Medulla oblongata (tissue), 1 donor: ENCODE measurements around the gene KCNT1.

Source experiments
- DNase-seq: peaks from one replicate; pipeline ENCODE4 v3.0.0-alpha.2; 2015; ENCODE audit errors: extremely low spot score

The KCNT1 gene

GRCh38 chr9:135726138-135726853 lies 24.3 kb downstream of the KCNT1 start:
- no peak for DNase-seq

- DNase-seq: no peak
Observed at GRCh38 chr9:135727257-135727875, 25.4 kb downstream of the KCNT1 start.

GRCh38 chr9:135728436-135729110 lies 26.6 kb downstream of the KCNT1 start:
- DNase-seq: no peak

- DNase-seq: no peak
Observed at GRCh38 chr9:135729480-135729879, 27.5 kb downstream of the KCNT1 start.

GRCh38 chr9:135731454-135731853 lies 29.5 kb downstream of the KCNT1 start:
- no peak for DNase-seq

- no peak for DNase-seq
Observed at GRCh38 chr9:135732569-135733257, 30.7 kb downstream of the KCNT1 start.

- DNase-seq: no peak
Observed at GRCh38 chr9:135734616-135735144, 32.7 kb downstream of the KCNT1 start.

GRCh38 chr9:135736272-135736978 lies 34.4 kb downstream of the KCNT1 start:
- DNase-seq: no peak

- no peak for DNase-seq
Observed at GRCh38 chr9:135736979-135737839, 35.2 kb downstream of the KCNT1 start.

- no peak for DNase-seq
Observed at GRCh38 chr9:135737840-135738521, 36.0 kb downstream of the KCNT1 start.

GRCh38 chr9:135739271-135740220 lies 37.6 kb downstream of the KCNT1 start:
- DNase-seq: no peak

- no peak for DNase-seq
Observed at GRCh38 chr9:135741276-135742219, 39.6 kb downstream of the KCNT1 start.

GRCh38 chr9:135743021-135743420 lies 41.0 kb downstream of the KCNT1 start:
- DNase-seq: no peak

- no peak for DNase-seq
Observed at GRCh38 chr9:135743546-135744332, 41.8 kb downstream of the KCNT1 start.

GRCh38 chr9:135744333-135745070 lies 42.5 kb downstream of the KCNT1 start:
- no peak for DNase-seq

- no peak for DNase-seq
Observed at GRCh38 chr9:135745189-135745588, 43.2 kb downstream of the KCNT1 start.
